ENCODE data around the gene SLC17A2.

DNA sequence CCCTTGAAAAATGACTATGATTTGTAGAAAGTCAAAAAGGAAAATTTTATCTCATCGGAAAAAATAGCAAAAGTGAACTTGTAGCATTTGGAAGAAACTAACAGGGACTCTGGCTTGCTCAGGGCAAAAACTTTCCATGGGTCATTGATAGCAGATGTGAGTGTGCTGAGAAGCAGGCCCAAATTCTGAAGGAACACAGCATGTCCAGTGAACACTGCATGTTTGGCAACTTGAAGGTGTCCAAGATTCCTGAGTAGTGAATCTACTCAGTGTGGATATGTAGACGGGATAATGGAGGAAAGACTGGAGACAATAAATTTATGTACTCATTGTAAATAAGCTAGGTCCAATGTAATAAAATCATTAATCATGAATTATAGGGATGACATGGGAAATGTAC lies 8.2 kb downstream of the SLC17A2 start:
- no peak for TF ChIP-seq TCF12 (IDR thresholded peaks at IDR 0.05; ENCODE audit: low read depth)
- TF ChIP-seq, protein P1, sequence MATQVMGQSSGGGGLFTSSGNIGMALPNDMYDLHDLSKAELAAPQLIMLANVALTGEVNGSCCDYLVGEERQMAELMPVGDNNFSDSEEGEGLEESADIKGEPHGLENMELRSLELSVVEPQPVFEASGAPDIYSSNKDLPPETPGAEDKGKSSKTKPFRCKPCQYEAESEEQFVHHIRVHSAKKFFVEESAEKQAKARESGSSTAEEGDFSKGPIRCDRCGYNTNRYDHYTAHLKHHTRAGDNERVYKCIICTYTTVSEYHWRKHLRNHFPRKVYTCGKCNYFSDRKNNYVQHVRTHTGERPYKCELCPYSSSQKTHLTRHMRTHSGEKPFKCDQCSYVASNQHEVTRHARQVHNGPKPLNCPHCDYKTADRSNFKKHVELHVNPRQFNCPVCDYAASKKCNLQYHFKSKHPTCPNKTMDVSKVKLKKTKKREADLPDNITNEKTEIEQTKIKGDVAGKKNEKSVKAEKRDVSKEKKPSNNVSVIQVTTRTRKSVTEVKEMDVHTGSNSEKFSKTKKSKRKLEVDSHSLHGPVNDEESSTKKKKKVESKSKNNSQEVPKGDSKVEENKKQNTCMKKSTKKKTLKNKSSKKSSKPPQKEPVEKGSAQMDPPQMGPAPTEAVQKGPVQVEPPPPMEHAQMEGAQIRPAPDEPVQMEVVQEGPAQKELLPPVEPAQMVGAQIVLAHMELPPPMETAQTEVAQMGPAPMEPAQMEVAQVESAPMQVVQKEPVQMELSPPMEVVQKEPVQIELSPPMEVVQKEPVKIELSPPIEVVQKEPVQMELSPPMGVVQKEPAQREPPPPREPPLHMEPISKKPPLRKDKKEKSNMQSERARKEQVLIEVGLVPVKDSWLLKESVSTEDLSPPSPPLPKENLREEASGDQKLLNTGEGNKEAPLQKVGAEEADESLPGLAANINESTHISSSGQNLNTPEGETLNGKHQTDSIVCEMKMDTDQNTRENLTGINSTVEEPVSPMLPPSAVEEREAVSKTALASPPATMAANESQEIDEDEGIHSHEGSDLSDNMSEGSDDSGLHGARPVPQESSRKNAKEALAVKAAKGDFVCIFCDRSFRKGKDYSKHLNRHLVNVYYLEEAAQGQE (IDR thresholded peaks at IDR 0.05; ENCODE audit: low read depth), result no peak
- no peak for TF ChIP-seq USF1 (IDR thresholded peaks at IDR 0.05)
